GM18526 (cell line): ENCODE data around the gene LANCL1.

Experiments
- POLR2A ChIP-seq: IDR thresholded peaks from 3 replicates; pipeline ENCODE4 v1.6.1; 2011; ENCODE audit not compliant: insufficient read length; ENCODE audit errors: extremely low read depth

LANCL1 gene

GRCh38 chr2:210440206-210440605, 36.4 kb downstream of the LANCL1 start:
- TF ChIP-seq POLR2A: no peak

DNA sequence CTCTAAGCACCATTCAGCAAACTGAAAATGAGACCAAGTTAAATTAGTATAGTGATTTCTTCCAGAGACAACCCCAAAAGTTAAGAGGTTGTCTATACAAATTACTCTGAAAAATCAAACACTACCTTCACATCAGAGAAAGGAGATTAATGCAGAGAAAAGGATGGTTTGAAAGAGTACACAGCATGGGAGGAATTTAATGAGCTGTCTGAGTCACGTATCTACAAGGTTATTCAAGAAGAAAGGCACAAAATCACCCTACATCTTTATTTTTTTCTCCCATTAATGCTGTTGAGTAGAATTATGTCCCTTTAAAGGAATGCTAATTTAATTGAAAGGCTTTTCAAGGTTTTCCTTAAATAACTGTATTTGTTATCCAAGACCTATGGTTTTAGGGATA, 41.1 kb downstream of the LANCL1 start:
- no peak for TF ChIP-seq POLR2A

- TF ChIP-seq POLR2A: no peak
Measured at GRCh38 chr2:210432633-210433032, 43.9 kb downstream of the LANCL1 start.

DNA sequence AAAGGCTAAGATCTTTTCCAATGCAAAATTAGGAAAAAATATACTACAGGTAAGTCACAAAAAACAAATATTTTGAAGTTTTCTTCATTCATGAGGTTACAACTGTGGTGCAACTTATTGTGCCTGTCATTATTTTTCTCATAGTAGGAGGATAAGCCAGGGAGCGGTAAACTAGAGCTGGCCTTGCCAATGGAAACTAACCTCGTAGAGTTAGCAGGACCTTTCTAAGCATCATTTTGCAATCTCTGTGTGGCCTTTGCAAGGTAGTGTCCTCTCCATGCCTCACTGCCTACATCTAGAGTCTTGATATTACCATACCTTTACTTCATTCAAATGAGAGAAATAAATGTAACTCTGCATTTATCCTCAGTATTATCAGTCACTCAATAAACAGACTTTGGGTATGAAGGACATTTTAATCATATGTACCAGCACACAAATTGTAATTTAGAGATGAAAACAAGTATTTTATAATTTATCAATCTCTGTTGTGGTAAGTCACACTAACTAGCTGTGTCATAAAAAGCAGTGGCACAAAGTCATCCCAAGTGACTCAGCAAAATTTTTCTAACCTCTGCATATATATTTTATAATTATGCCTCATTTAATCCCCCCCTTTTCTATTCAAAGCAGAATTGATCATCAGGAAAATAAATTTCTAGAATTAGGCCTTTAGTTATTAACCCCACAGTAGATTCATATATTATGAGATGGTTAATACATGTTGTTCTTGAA, 47.0 kb downstream of the LANCL1 start:
- no peak for TF ChIP-seq POLR2A

- TF ChIP-seq POLR2A: no peak
Measured at GRCh38 chr2:210428393-210429179, 48.0 kb downstream of the LANCL1 start.

DNA sequence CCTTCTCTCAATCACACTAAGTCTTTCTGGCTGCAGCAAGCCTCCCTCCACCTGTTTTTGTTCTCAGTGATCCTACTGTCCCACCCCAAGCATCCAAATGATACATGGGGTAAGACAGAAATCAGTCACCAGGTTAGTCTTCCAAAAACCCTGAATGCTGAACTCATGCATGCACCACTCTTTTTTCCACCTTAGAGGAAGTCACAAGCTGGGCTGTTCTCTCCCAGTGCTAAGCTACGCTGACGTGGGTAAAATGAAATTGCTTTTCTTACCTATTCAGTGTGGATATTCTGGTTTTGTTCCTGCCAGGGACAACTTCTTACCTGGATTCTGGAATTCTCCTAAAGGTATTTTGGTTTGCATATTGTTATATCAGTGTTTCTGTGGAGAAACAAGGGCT, 54.2 kb downstream of the LANCL1 start:
- TF ChIP-seq POLR2A: no peak

DNA sequence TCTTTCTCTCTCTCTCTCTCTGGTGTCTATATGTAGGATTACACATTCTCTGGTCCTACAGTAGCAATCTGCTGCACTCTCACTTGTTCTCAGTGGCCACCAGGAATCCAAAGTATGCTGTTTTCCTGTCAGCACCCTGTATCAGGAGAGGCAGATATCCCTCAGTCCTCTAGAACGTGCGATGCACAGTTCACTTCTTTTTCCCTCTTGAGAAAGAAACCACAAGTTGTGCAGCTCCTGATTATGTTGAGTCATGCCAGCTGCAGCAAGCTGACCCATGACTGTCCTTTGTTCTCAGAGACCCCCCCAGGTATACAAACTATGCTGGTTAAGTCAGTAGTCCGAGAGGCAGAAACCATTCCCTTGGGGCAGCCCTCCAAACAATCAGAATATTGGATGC, 54.6 kb downstream of the LANCL1 start:
- no peak for TF ChIP-seq POLR2A

DNA sequence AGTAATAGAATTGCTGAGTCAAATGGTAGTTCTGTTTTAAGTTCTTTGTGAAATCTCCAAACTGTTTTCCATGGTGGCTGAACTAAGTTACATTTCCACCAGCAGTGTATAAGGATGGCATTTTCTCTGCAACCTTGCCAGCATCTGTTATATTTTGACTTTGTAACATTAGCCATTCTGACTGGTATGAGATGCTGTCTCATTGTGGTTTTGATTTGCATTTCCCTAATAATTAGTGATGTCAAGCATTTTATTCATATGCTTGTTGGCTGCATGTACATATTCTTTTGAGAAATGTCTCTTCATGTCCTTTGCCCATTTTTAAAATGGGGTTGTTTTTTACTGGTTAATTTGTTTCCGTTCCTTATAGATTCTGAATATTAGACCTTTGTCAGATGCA, 63.9 kb downstream of the LANCL1 start:
- no peak for TF ChIP-seq POLR2A

GRCh38 chr2:210410542-210410941, 66.0 kb downstream of the LANCL1 start:
- TF ChIP-seq POLR2A: no peak

DNA sequence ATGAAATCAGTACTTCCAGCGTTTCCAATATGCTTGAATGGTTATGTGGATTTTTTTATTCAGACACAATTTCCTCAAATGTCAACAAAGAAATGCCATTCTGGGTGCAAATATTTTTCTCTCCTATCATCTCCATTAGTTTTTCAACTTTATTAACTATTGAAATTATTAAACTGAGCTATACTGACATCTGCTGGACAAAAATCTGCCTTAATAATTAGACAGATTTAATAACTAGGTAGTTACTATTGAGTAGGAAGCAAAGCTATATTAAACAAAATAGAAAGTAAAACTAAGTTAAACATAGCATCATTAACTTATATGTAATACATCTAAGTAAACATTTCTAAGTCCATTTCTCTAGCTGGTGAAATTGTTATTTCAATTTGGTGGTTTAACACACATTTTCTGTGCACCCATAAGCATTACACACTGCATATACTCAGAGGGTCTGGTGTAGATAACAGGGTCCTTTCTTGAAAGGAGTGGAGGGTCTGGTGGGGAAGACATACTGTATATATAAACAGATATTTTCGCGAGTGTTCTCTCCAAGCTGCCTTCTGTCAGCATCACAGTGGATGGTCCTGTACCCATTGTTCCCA, 77.0 kb downstream of the LANCL1 start:
- TF ChIP-seq POLR2A: no peak

- TF ChIP-seq POLR2A: no peak
Measured at GRCh38 chr2:210392469-210392881, 84.1 kb downstream of the LANCL1 start.

- TF ChIP-seq POLR2A: no peak
Measured at GRCh38 chr2:210389856-210390255, 86.7 kb downstream of the LANCL1 start.

GRCh38 chr2:210388148-210388547, 88.4 kb downstream of the LANCL1 start:
- TF ChIP-seq POLR2A: no peak

- TF ChIP-seq POLR2A: no peak
Measured at GRCh38 chr2:210387074-210387473, 89.5 kb downstream of the LANCL1 start.
